Esophagus squamous epithelium (tissue), 4 donors: ENCODE data around the gene UBR4.
"Not testable (repeated sequence)": the region's sequence is repeated elsewhere in the genome, so short reads cannot be mapped to it uniquely, and the experiment has no call there.

Experiments
- CTCF ChIP-seq, 6 experiments: fragments of 450-650 bp in 4 of 6; fragments of 200-600 bp in 2 of 6; sonication (generic) in 2 of 6; IDR thresholded peaks; one replicate each; pipeline ENCODE4 v1.5.1; 2016 to 2019; ENCODE audit warnings: antibody characterized with exemption in 6 of 6, mild to moderate bottlenecking in 4 of 6, moderate library complexity in 4 of 6
- POLR2A ChIP-seq, 4 donors: fragments of 450-650 bp; IDR thresholded peaks; one replicate each; pipeline ENCODE4 v1.6.1; 2017; ENCODE audit warnings: antibody characterized with exemption in 4 of 4, mild to moderate bottlenecking in 4 of 4, moderate library complexity in 3 of 4

GRCh38 chr1:19180265-19180657, 29.8 kb downstream of the UBR4 start:
- TF ChIP-seq CTCF, POLR2A (IDR thresholded peaks at IDR 0.05): not testable (repeated sequence)
